Measurements from ENCODE around the gene RNPS1.

The RNPS1 gene

GRCh38 chr16:2267913-2268666, at the start of gene RNPS1:
TSS of gene RNPS1 (minus strand) at chr16:2268126. CDS start at chr16:2264643, 3,483 bp downstream.
- peak; percentile 54 for DNase-seq

GRCh38 chr16:2317231-2318020, 49.5 kb upstream of the RNPS1 start:
- DNase-seq, result no peak

- no peak for DNase-seq
Observed at GRCh38 chr16:2308089-2308962, 40.4 kb upstream of the RNPS1 start.

- DNase-seq, result no peak
Observed at GRCh38 chr16:2299915-2300192, 31.9 kb upstream of the RNPS1 start.

- DNase-seq, result no peak
Observed at GRCh38 chr16:2299121-2299914, 31.4 kb upstream of the RNPS1 start.

- no peak for DNase-seq
Observed at GRCh38 chr16:2298621-2299020, 30.7 kb upstream of the RNPS1 start.

- DNase-seq, result no peak
Observed at GRCh38 chr16:2297506-2297860, 29.6 kb upstream of the RNPS1 start.

- no peak for DNase-seq
Observed at GRCh38 chr16:2296661-2297505, 29.0 kb upstream of the RNPS1 start.

GRCh38 chr16:2295056-2295798, 27.3 kb upstream of the RNPS1 start:
- DNase-seq, result no peak

GRCh38 chr16:2292221-2292620, 24.3 kb upstream of the RNPS1 start:
- DNase-seq, result no peak

GRCh38 chr16:2289282-2289681, 21.4 kb upstream of the RNPS1 start:
- no peak for DNase-seq

- DNase-seq, result no peak
Observed at GRCh38 chr16:2288726-2289125, 20.8 kb upstream of the RNPS1 start.

GRCh38 chr16:2287916-2288547, 20.1 kb upstream of the RNPS1 start:
- no peak for DNase-seq

- DNase-seq, result no peak
Observed at GRCh38 chr16:2286550-2286949, 18.6 kb upstream of the RNPS1 start.

GRCh38 chr16:2285731-2286191, 17.8 kb upstream of the RNPS1 start:
- no peak for DNase-seq

- no peak for DNase-seq
Observed at GRCh38 chr16:2284797-2285576, 17.1 kb upstream of the RNPS1 start.

- DNase-seq, result no peak
Observed at GRCh38 chr16:2284001-2284770, 16.3 kb upstream of the RNPS1 start.

GRCh38 chr16:2282866-2283555, 15.1 kb upstream of the RNPS1 start:
- DNase-seq, result no peak

Measured in NCI-H2081 treated with DMSO at 0.1 percent for 48 hours (cell line).